ENCODE data around the gene GPC1. TPM values are rescaled to one million over a fixed set of nuclear protein-coding genes. Genes with fewer than 3 reads are reported as not detected.

GPC1 gene
- total RNA-seq, 1 donor from 2014 or later, result 252 TPM

- Mint-ChIP-seq H3K4me3 (ENCODE audit: unreplicated experiment) (no peak overlapping the region), H3K9me3 (ENCODE audit: unreplicated experiment) (no peaks in the 10 kb centered on the region), H3K36me3 (ENCODE audit: low read depth, unreplicated experiment) (peaks cover 1% of the 10 kb centered on the region), H3K4me1 (ENCODE audit: low read depth, unreplicated experiment) (peaks cover 2% of the 10 kb centered on the region), H3K27ac (ENCODE audit: unreplicated experiment) (no peak overlapping the region), H3K27me3 (ENCODE audit: low read depth, unreplicated experiment) (peaks cover 25% of the 10 kb centered on the region)
- no peaks in the 10 kb centered on the region for H4K20me1 ChIP-seq (ENCODE audit: insufficient read depth, low read length)
- H3K4me2 ChIP-seq (ENCODE audit: low read length), result no peak overlapping the region
- H3K27me3 ChIP-seq (ENCODE audit: insufficient read depth, low read length), result no peaks in the 10 kb centered on the region
- H3K9me3 ChIP-seq (ENCODE audit: insufficient read depth, low read depth, low read length), result no peaks in the 10 kb centered on the region
- no peaks in the 10 kb centered on the region for H3K36me3 ChIP-seq (ENCODE audit: insufficient read depth, low read length)
- H3K4me3 ChIP-seq (ENCODE audit: insufficient read depth, low read depth, low read length), result no peak overlapping the region
- TF ChIP-seq CTCF (IDR thresholded peaks at IDR 0.05; ENCODE audit: insufficient read depth, low read depth, low read length) (no peak), EZH2 (IDR thresholded peaks at IDR 0.05; ENCODE audit: insufficient read depth, low read length) (no peak)
- no peak overlapping the region for H3K9ac ChIP-seq (ENCODE audit: low read length)
- H2AFZ ChIP-seq (ENCODE audit: low read depth, low read length), result no peak overlapping the region
- DNase-seq (ENCODE audit: low read depth) (no peak), FAIRE-seq (no peak)
- H3K27ac ChIP-seq (ENCODE audit: low read depth, low read length), result no peak overlapping the region
- no peaks in the 10 kb centered on the region for H3K79me2 ChIP-seq (ENCODE audit: insufficient read depth, low read length)
- no peaks in the 10 kb centered on the region for H3K4me1 ChIP-seq (ENCODE audit: insufficient read depth, low read length)
Observed at GRCh38 chr2:240405684-240406313, 29.7 kb upstream of the GPC1 start.

GRCh38 chr2:240407090-240407489 is 28.4 kb upstream of the GPC1 start:
- H3K27me3 Mint-ChIP-seq (ENCODE audit: low read depth, unreplicated experiment), result peaks cover 26% of the 10 kb centered on the region
- TF ChIP-seq EZH2 (IDR thresholded peaks at IDR 0.05; ENCODE audit: insufficient read depth, low read length), result no peak
- peaks cover 2% of the 10 kb centered on the region for H3K4me1 Mint-ChIP-seq (ENCODE audit: low read depth, unreplicated experiment)
- Histone ChIP-seq H3K79me2 (ENCODE audit: insufficient read depth, low read length) (no peaks in the 10 kb centered on the region), H3K27me3 (ENCODE audit: insufficient read depth, low read length) (no peaks in the 10 kb centered on the region), H3K4me2 (ENCODE audit: low read length) (no peak overlapping the region), H3K9ac (ENCODE audit: low read length) (no peak overlapping the region), H3K9me3 (ENCODE audit: insufficient read depth, low read depth, low read length) (no peaks in the 10 kb centered on the region), H3K27ac (ENCODE audit: low read depth, low read length) (no peak overlapping the region), H2AFZ (ENCODE audit: low read depth, low read length) (no peak overlapping the region), H3K4me1 (ENCODE audit: insufficient read depth, low read length) (no peaks in the 10 kb centered on the region), H3K36me3 (ENCODE audit: insufficient read depth, low read length) (no peaks in the 10 kb centered on the region), H3K4me3 (ENCODE audit: insufficient read depth, low read depth, low read length) (no peak overlapping the region), H4K20me1 (ENCODE audit: insufficient read depth, low read length) (no peaks in the 10 kb centered on the region)
- DNase-seq (ENCODE audit: low read depth), result no peak
- no peaks in the 10 kb centered on the region for H3K9me3 Mint-ChIP-seq (ENCODE audit: unreplicated experiment)
- FAIRE-seq, result no peak
- H3K36me3 Mint-ChIP-seq (ENCODE audit: low read depth, unreplicated experiment), result peaks cover 1% of the 10 kb centered on the region
- no peak overlapping the region for H3K27ac Mint-ChIP-seq (ENCODE audit: unreplicated experiment)
- H3K4me3 Mint-ChIP-seq (ENCODE audit: unreplicated experiment), result no peak overlapping the region

DNA sequence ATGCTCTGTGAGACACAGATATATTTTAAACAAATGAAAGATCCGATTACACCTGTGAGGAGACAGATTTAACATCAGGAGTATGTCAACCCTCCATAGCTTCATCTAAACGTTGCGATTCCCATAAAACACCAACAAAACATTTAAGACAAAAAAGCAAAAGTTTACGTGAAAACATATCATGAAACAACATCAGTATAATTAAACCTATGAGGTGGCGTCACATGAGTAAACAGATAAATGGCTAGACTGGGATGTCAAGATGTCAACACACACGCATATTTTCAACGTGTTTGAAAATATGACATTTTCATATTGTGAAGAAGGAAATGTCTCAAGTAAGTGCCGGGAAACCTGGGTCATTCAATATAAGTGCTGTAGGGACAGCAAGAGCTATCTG is 25.5 kb upstream of the GPC1 start:
- Histone ChIP-seq H3K36me3 (ENCODE audit: insufficient read depth, low read length) (no peaks in the 10 kb centered on the region), H3K4me2 (ENCODE audit: low read length) (no peak overlapping the region), H3K27ac (ENCODE audit: low read depth, low read length) (no peak overlapping the region), H3K4me3 (ENCODE audit: insufficient read depth, low read depth, low read length) (no peak overlapping the region), H4K20me1 (ENCODE audit: insufficient read depth, low read length) (no peaks in the 10 kb centered on the region), H3K27me3 (ENCODE audit: insufficient read depth, low read length) (no peaks in the 10 kb centered on the region), H3K4me1 (ENCODE audit: insufficient read depth, low read length) (no peaks in the 10 kb centered on the region), H3K9ac (ENCODE audit: low read length) (no peak overlapping the region), H3K79me2 (ENCODE audit: insufficient read depth, low read length) (no peaks in the 10 kb centered on the region), H3K9me3 (ENCODE audit: insufficient read depth, low read depth, low read length) (no peaks in the 10 kb centered on the region), H2AFZ (ENCODE audit: low read depth, low read length) (no peak overlapping the region)
- FAIRE-seq (no peak), DNase-seq (ENCODE audit: low read depth) (no peak)
- Mint-ChIP-seq H3K27ac (ENCODE audit: unreplicated experiment) (no peak overlapping the region), H3K4me1 (ENCODE audit: low read depth, unreplicated experiment) (peaks cover 2% of the 10 kb centered on the region), H3K4me3 (ENCODE audit: unreplicated experiment) (no peak overlapping the region), H3K36me3 (ENCODE audit: low read depth, unreplicated experiment) (peaks cover 1% of the 10 kb centered on the region), H3K9me3 (ENCODE audit: unreplicated experiment) (no peaks in the 10 kb centered on the region), H3K27me3 (ENCODE audit: low read depth, unreplicated experiment) (peaks cover 7% of the 10 kb centered on the region)
- TF ChIP-seq EZH2 (IDR thresholded peaks at IDR 0.05; ENCODE audit: insufficient read depth, low read length), result no peak
- no peak for TF ChIP-seq CTCF (IDR thresholded peaks at IDR 0.05; ENCODE audit: insufficient read depth, low read depth, low read length)

All from astrocyte (in vitro differentiated cells and primary cell).